ENCODE results near the gene PRPS2.

DNA sequence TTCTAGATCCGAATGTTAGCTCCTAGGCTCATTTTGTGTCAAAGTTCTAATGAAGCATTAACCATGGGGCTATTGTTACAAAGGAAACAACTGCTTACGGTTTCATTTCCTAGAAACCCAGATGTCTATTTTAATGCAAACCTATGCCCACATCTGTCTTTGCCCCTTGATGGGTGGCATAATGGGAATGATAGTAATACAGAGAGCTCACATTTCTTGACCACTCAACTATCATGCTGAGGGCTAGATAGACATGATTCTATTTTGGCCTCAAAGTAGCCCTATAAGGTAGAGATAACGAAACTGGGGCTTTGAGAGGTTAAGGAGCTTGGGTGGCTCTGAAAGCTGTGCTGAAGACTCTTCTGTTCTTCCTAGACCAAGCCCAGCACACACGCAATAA is 77.5 kb downstream of the PRPS2 start:
- TF ChIP-seq, protein P1, sequence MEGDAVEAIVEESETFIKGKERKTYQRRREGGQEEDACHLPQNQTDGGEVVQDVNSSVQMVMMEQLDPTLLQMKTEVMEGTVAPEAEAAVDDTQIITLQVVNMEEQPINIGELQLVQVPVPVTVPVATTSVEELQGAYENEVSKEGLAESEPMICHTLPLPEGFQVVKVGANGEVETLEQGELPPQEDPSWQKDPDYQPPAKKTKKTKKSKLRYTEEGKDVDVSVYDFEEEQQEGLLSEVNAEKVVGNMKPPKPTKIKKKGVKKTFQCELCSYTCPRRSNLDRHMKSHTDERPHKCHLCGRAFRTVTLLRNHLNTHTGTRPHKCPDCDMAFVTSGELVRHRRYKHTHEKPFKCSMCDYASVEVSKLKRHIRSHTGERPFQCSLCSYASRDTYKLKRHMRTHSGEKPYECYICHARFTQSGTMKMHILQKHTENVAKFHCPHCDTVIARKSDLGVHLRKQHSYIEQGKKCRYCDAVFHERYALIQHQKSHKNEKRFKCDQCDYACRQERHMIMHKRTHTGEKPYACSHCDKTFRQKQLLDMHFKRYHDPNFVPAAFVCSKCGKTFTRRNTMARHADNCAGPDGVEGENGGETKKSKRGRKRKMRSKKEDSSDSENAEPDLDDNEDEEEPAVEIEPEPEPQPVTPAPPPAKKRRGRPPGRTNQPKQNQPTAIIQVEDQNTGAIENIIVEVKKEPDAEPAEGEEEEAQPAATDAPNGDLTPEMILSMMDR (IDR thresholded peaks at IDR 0.05 in 8 of 11, conservative IDR thresholded peaks at IDR 0.05 in 3 of 11): no peak
- no peak for TF ChIP-seq POLR2AphosphoS5 (IDR thresholded peaks at IDR 0.05)
